Activated CD8-positive, alpha-beta memory T cell treated with anti-CD3 and anti-CD28 coated beads, Interleukin-2, amount 10 ng/mL, durations not matched to agents 7 days and 5 days (primary cell): ENCODE results near the gene PTPN14. TPM values are rescaled to one million over a fixed set of nuclear protein-coding genes. Genes with fewer than 3 reads are reported as not detected.

Experiments
- ATAC-seq: fragments of 150-1000 bp; cut with Tn5 transposase; one replicate; pipeline ENCODE4 v1.10.0; 2021; ENCODE audit warnings: moderate library complexity
- CTCF ChIA-PET: fragments of 350-600 bp; sonication (Branson Sonifier 250); formaldehyde crosslinking; loops from one replicate; lab custom pipeline; 2021; ENCODE audit warnings: antibody characterized with exemption; lab: Charles Lee
- DNase-seq: peaks from one replicate; pipeline ENCODE4 v3.0.0-alpha.2; 2020
- H3K27ac Mint-ChIP-seq: one replicate; pipeline ENCODE4 v1.8.0; 2021; ENCODE audit warnings: mild to moderate bottlenecking, mixed read lengths
- H3K27me3 Mint-ChIP-seq: one replicate; pipeline ENCODE4 v1.8.0; 2021; ENCODE audit warnings: mixed read lengths
- H3K36me3 Mint-ChIP-seq: one replicate; pipeline ENCODE4 v1.8.0; 2021; ENCODE audit warnings: mild to moderate bottlenecking, mixed read lengths
- H3K4me1 Mint-ChIP-seq: one replicate; pipeline ENCODE4 v1.8.0; 2021; ENCODE audit warnings: mixed read lengths
- H3K4me3 Mint-ChIP-seq: one replicate; pipeline ENCODE4 v1.8.0; 2021; ENCODE audit warnings: mild to moderate bottlenecking, moderate library complexity, mixed read lengths
- H3K9me3 Mint-ChIP-seq: one replicate; pipeline ENCODE4 v1.8.0; 2022; ENCODE audit warnings: low read depth, mixed read lengths
- total RNA-seq, 2 experiments: library from RNA; stranded (reverse); gene quantifications; one replicate each; pipeline ENCODE4 v1.2.3, GENCODE V29; 2021

Gene PTPN14
- total RNA-seq, 2 experiments from 2014 or later = 0.32 to 1.1 TPM

DNA sequence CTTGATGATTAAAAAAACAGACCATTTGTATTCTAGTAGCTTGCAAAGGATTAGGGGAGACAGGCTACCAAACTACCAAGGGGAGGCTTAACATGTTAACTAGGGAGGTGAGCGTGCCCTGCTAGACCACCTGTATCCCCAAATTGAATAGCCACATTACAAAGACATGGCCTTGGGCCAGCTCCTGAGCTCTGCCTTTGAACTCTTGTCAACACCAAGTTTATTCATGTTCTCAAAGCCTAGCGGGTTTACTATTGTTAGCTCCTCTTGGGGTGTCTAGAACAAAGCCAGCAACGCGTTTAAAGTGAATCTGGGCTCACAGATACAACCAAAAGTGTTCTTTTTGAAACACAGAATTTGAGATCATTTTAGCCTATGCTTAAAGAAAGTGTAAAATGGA lies 234.1 kb downstream of the PTPN14 start:
- Mint-ChIP-seq H3K36me3 (peaks cover 2% of the 10 kb centered on the region), H3K4me3 (no peak overlapping the region), H3K9me3 (no peaks in the 10 kb centered on the region), H3K27me3 (no peaks in the 10 kb centered on the region), H3K27ac (no peak overlapping the region), H3K4me1 (peaks cover 4% of the 10 kb centered on the region)
- CTCF ChIA-PET = interaction anchor here (1.0 to 11.8 kb wide), 4 partner anchors 10 to 103 kb away, joined by 3 to 99 read pairs (median 34); no protein-coding TSS in a partner anchor
- DNase-seq (no peak), ATAC-seq (no peak)

GRCh38 chr1:214316593-214316992 lies 234.8 kb downstream of the PTPN14 start:
- ATAC-seq (no peak), DNase-seq (no peak)
- Mint-ChIP-seq H3K27me3 (no peaks in the 10 kb centered on the region), H3K4me1 (peaks cover 4% of the 10 kb centered on the region), H3K27ac (no peak overlapping the region), H3K9me3 (no peaks in the 10 kb centered on the region), H3K36me3 (peaks cover 2% of the 10 kb centered on the region), H3K4me3 (no peak overlapping the region)
- CTCF ChIA-PET = interaction anchor here (0.6 to 11.8 kb wide), 4 partner anchors 10 to 56 kb away, joined by 3 to 99 read pairs (median 34); no protein-coding TSS in a partner anchor

DNA sequence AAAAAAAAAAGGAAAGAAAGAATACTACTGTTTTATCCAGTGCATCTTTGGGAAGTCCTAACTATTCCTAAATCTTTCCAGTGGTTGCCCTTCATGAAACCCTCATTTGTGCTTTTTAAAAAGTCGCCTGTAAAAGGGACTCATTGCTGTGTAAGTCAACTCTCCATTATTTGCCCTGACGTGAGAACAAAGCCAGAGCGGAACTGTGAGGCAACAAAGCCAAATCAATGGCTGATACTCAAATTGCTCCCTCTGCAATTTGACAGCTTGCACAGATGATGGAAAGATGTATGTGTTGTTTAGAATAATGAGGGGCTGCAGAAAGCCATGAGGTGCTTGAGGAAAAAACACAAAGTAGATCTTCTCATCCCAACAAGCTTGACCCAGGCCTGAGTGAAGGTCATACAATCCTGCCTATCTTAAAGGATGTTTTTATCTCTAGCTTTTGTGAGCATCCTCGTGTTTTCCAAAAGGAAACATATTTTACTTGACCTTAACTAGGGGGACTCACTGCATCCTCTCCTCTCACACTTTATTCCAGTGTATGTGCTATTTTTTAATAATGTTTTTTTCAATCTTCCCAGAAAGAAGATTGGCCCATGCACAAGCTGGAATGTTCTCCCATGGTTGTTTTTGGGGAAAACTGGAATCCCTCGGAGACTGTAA lies 237.1 kb downstream of the PTPN14 start:
- Mint-ChIP-seq H3K4me1 (peaks cover 20% of the 10 kb centered on the region), H3K9me3 (no peaks in the 10 kb centered on the region), H3K27me3 (no peaks in the 10 kb centered on the region), H3K4me3 (no peak overlapping the region), H3K36me3 (peaks cover 2% of the 10 kb centered on the region), H3K27ac (no peak overlapping the region)
- DNase-seq (no peak), ATAC-seq (no peak)
- CTCF ChIA-PET = interaction anchor here (9.8 to 11.8 kb wide), 2 partner anchors 16 to 54 kb away, joined by 64 to 99 read pairs; no protein-coding TSS in a partner anchor

DNA sequence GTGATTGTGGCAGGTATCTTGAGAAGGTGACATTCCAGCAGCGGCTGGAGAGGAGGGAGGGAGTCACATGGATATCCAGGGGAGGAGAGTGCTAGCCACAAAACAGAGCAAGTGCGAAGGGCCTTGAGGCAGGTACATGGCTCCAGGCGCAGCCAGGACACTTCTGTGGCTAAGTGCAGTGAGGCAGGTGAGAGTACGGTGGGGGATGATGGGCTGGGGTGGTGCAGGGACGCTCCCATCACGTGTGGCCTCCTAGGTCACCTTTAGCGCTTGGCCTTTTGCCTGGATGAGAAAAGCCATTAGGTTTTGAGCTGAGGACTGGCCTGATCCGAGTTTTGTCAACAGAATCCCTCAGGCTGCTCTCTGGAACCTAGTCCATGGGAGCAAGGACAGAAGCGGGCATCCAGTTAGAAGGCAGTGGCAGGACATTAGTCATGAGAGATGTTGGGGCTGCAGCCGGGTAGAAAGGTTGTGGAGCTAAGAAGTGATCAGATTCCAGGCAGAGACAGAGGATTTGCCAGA lies 238.8 kb downstream of the PTPN14 start:
- Mint-ChIP-seq H3K27ac (no peak overlapping the region), H3K4me1 (peaks cover 19% of the 10 kb centered on the region), H3K27me3 (no peaks in the 10 kb centered on the region), H3K9me3 (no peaks in the 10 kb centered on the region), H3K36me3 (peaks cover 2% of the 10 kb centered on the region), H3K4me3 (no peak overlapping the region)
- CTCF ChIA-PET = interaction anchor here (1.1 to 11.8 kb wide), 4 partner anchors 9 to 52 kb away, joined by 3 to 99 read pairs (median 34); no protein-coding TSS in a partner anchor
- DNase-seq (no peak), ATAC-seq (no peak)

DNA sequence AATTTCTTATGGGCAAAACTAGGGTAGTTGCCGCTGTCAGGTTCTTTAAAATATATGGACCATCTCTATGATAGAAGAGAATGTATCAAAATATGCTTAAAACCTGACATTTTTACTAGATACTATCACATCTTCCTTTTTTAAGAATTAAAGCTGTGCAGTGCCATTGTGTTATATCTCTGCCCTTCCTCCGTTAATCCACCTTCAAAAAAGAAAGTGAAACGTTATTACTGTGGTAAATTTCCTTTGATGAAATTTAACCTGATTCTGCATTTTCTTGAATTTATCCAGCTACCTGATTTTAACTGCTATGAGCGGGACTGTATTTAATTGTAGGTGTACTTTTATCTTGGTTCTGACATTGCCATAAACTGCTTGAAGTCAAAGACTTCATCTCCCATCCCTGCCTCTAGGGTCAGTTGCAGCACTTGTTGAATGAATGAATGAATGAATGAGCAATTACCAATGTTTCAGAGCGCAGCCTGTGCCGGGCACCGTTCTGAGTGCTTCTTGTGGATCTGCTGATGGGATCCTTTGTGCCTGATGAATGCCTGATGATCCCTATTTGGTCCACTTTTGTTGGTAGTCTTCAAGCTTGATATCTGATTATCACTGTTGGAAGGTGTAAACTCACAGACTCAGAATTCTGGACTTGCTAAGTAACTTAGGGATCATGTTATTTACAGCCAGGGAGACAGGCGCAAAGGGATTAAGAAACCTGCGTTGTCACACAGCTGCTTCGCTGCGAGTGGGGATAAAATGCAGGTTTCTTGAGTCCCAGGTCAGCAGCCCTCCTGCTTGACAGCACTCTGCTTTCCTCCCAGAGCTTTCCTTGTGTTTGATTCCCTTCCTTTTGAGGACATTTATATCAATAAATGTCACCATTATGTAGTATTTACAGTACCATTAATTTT lies 240.4 kb downstream of the PTPN14 start:
- H3K4me1 Mint-ChIP-seq = peaks cover 19% of the 10 kb centered on the region
- peaks cover 2% of the 10 kb centered on the region for H3K36me3 Mint-ChIP-seq
- ATAC-seq (peak; percentile 57), DNase-seq (no peak)
- no peaks in the 10 kb centered on the region for H3K27me3 Mint-ChIP-seq
- peak overlapping the region; percentile 74 for H3K4me3 Mint-ChIP-seq
- H3K27ac Mint-ChIP-seq = peak overlapping the region; percentile 79
- CTCF ChIA-PET = interaction anchor here (0.8 to 11.8 kb wide), 7 partner anchors 14 to 317 kb away, joined by 3 to 99 read pairs (median 3); no protein-coding TSS in a partner anchor
- no peaks in the 10 kb centered on the region for H3K9me3 Mint-ChIP-seq

DNA sequence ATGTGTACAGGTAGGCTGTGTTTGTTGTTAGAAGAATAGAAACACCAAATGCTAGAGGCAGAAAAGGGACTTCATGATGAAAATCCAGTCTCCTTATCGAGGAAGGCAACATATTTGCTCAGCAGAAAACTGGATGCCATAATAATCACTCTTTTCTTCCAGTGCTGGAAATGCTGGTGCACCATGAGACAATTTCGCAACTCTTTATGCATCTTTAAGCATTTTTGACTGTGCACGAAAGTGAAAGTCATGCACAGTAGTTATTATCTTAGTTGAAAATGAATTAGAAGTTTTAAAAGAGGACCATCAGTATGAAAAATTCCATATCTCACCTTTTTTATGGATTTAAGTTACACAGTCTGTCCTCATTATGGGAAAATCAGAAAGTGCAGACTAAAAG lies 241.4 kb downstream of the PTPN14 start:
- H3K36me3 Mint-ChIP-seq = no peaks in the 10 kb centered on the region
- DNase-seq (no peak), ATAC-seq (no peak)
- H3K9me3 Mint-ChIP-seq = no peaks in the 10 kb centered on the region
- CTCF ChIA-PET = interaction anchor here (1.3 kb wide), 1 partner anchor 48 kb away, joined by 3 read pairs; no protein-coding TSS in a partner anchor
- H3K27ac Mint-ChIP-seq = no peak overlapping the region
- peaks cover 19% of the 10 kb centered on the region for H3K4me1 Mint-ChIP-seq
- H3K4me3 Mint-ChIP-seq = peak overlapping the region; percentile 52
- no peaks in the 10 kb centered on the region for H3K27me3 Mint-ChIP-seq

GRCh38 chr1:214306269-214306668 lies 245.1 kb downstream of the PTPN14 start:
- DNase-seq = no peak
- CTCF ChIA-PET = interaction anchor here (1.7 to 2.2 kb wide), 2 partner anchors 10 to 22 kb away, joined by 3 to 13 read pairs; no protein-coding TSS in a partner anchor
- no peak overlapping the region for H3K27ac Mint-ChIP-seq
- peaks cover 18% of the 10 kb centered on the region for H3K4me1 Mint-ChIP-seq
- H3K27me3 Mint-ChIP-seq = no peaks in the 10 kb centered on the region
- H3K36me3 Mint-ChIP-seq = no peaks in the 10 kb centered on the region
- no peak overlapping the region for H3K4me3 Mint-ChIP-seq
- ATAC-seq = no peak
- no peaks in the 10 kb centered on the region for H3K9me3 Mint-ChIP-seq

GRCh38 chr1:214305164-214305751 lies 246.1 kb downstream of the PTPN14 start:
- ATAC-seq (no peak), DNase-seq (no peak)
- Mint-ChIP-seq H3K27ac (no peak overlapping the region), H3K36me3 (no peaks in the 10 kb centered on the region), H3K27me3 (no peaks in the 10 kb centered on the region), H3K4me3 (no peak overlapping the region), H3K4me1 (peaks cover 11% of the 10 kb centered on the region), H3K9me3 (no peaks in the 10 kb centered on the region)
- CTCF ChIA-PET = interaction anchor here (1.3 to 1.5 kb wide), 2 partner anchors 23 to 28 kb away, joined by 3 to 7 read pairs; no protein-coding TSS in a partner anchor

DNA sequence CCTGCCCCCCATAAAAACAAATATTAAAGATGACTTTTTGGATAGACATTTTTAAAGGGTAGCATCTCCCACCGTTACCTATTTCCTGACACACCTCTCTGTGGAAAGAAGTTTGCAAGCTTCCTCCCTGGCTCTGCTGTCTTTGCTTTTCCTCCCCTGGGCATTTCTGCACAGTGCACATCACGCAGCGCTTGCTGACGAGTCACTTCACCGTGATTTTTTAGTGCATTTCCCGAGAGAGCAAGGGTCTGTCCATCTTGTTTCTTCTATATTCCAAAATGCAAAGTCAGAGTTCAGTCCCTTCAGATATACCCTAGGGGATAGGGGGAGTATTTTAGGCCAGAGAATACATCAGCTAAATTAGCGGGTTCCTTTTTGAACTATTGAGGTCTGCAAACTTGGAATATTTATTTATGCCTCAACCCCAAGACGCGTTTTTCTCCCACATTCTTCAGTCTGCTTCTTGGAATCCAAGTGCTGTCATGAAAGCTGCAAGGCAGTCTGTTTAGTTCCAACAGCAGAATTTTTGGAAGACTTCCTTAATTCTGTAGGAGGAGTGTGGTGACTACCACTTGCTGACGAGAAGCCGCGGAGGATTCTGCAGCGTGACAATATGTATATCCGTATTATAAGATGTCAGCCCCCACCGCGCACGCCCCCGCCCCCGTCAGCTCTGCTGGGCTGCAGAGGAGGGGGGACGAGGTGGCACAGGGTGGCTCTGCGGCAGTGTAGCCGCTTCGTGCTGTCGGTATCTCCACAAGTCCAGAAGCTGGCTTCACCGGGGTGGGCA lies 248.1 kb downstream of the PTPN14 start:
- no peak overlapping the region for H3K4me3 Mint-ChIP-seq
- DNase-seq = no peak
- ATAC-seq = no peak
- peaks cover 2% of the 10 kb centered on the region for H3K4me1 Mint-ChIP-seq
- H3K27ac Mint-ChIP-seq = no peak overlapping the region
- CTCF ChIA-PET = interaction anchor here (0.7 to 2.9 kb wide), 5 partner anchors 10 to 89 kb away, joined by 3 to 9 read pairs (median 3); no protein-coding TSS in a partner anchor
- H3K36me3 Mint-ChIP-seq = no peaks in the 10 kb centered on the region
- no peaks in the 10 kb centered on the region for H3K27me3 Mint-ChIP-seq
- H3K9me3 Mint-ChIP-seq = no peaks in the 10 kb centered on the region

DNA sequence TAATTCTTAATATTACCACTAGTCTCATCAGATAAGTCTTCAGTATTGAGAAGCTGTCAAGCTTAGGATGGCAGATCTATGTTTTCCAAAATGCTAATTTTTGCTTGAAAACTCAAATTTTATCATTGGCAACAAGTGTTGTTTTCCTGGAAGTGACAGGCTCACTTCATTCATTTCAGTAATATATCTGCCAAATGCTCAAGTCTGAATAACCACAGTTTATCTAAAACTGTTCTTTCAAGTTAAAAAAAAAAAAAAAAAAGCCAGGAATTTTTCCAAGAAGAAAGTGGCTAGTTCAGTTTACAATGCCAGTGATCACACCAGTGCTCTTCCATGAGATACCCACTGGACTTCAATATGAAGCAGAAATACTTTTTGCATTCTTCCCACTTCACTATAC lies 249.9 kb downstream of the PTPN14 start:
- CTCF ChIA-PET = interaction anchor here (1.0 to 2.9 kb wide), 3 partner anchors 30 to 40 kb away, joined by 3 to 9 read pairs (median 6); no protein-coding TSS in a partner anchor
- no peaks in the 10 kb centered on the region for H3K27me3 Mint-ChIP-seq
- H3K27ac Mint-ChIP-seq = no peak overlapping the region

GRCh38 chr1:214300149-214300780 lies 251.1 kb downstream of the PTPN14 start:
- no peaks in the 10 kb centered on the region for H3K9me3 Mint-ChIP-seq
- no peak overlapping the region for H3K4me3 Mint-ChIP-seq
- no peaks in the 10 kb centered on the region for H3K27me3 Mint-ChIP-seq
- CTCF ChIA-PET = interaction anchor here (1.0 to 1.5 kb wide), 2 partner anchors 28 to 33 kb away, joined by 3 to 4 read pairs; no protein-coding TSS in a partner anchor
- DNase-seq (no peak), ATAC-seq (no peak)
- no peak overlapping the region for H3K27ac Mint-ChIP-seq
- H3K36me3 Mint-ChIP-seq = peaks cover 2% of the 10 kb centered on the region
- no peaks in the 10 kb centered on the region for H3K4me1 Mint-ChIP-seq

More for the DNA sequence above, 249.9 kb downstream of the PTPN14 start:
- H3K9me3 Mint-ChIP-seq = no peaks in the 10 kb centered on the region
- H3K4me1 Mint-ChIP-seq = no peaks in the 10 kb centered on the region
- no peak for DNase-seq
- no peak overlapping the region for H3K4me3 Mint-ChIP-seq
- ATAC-seq = no peak
- H3K36me3 Mint-ChIP-seq = peaks cover under 1% of the 10 kb centered on the region
